ENCODE data around the gene PTPDC1.

GRCh38 chr9:94084314-94084713 lies at the start of gene PTPDC1:
- TF ChIP-seq ZBTB33 (CRISPR knock-in tag; IDR thresholded peaks at IDR 0.05) (peak; percentile 80), SMARCB1 (IDR thresholded peaks at IDR 0.05; ENCODE audit: insufficient read length, low read depth) (no peak), CTCF (IDR thresholded peaks at IDR 0.05 in 2 of 3, conservative IDR thresholded peaks at IDR 0.05 in 1 of 3; ENCODE audit: insufficient read depth in 2 of 3, low read depth in 1 of 3, low read length in 3 of 3) (no peak), ATF2 (CRISPR knock-in tag; IDR thresholded peaks at IDR 0.05) (no peak), MYBL2 (IDR thresholded peaks at IDR 0.05; ENCODE audit: low read depth) (no peak), MYBL2 (CRISPR knock-in tag; IDR thresholded peaks at IDR 0.05; ENCODE audit: borderline replicate concordance) (no peak), RCOR1 (IDR thresholded peaks at IDR 0.05; ENCODE audit: borderline replicate concordance in 1 of 2, low read depth in 2 of 2, low read length in 2 of 2) (no peak), USF1 (CRISPR knock-in tag; IDR thresholded peaks at IDR 0.05) (no peak), ZNF76 (CRISPR knock-in tag; IDR thresholded peaks at IDR 0.05; ENCODE audit: borderline replicate concordance) (no peak), PATZ1 (CRISPR knock-in tag; IDR thresholded peaks at IDR 0.05; ENCODE audit: borderline replicate concordance) (no peak)

Measured in K562 (cell line).